Activated gamma-delta T cell treated with Interleukin-2 at 50 U/mL for 16 hours (primary cell): ENCODE data around the gene CTAGE15.
"Not testable (repeated sequence)": the region's sequence is repeated elsewhere in the genome, so short reads cannot be mapped to it uniquely, and the experiment has no call there.

ENCODE experiments used
- DNase-seq: peaks from one replicate; pipeline ENCODE4 v3.0.0-alpha.2; 2020

CTAGE15 gene, protein sequence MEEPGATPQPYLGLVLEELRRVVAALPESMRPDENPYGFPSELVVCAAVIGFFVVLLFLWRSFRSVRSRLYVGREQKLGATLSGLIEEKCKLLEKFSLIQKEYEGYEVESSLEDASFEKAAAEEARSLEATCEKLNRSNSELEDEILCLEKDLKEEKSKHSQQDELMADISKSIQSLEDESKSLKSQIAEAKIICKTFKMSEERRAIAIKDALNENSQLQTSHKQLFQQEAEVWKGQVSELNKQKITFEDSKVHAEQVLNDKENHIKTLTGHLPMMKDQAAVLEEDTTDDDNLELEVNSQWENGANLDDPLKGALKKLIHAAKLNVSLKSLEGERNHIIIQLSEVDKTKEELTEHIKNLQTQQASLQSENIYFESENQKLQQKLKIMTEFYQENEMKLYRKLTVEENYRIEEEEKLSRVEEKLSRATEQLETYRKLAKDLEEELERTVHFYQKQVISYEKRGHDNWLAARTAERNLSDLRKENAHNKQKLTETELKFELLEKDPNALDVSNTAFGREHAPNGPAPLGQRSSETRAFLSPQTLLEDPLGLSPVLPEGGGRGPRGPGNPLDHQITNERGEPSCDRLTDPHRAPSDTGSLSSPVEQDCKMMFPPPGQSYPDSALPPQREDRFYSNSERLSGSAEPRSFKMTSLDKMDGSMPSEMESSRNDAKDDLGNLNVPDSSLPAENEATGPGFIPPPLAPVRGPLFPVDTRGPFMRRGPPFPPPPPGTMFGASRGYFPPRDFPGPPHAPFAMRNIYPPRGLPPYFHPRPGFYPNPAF

DNA sequence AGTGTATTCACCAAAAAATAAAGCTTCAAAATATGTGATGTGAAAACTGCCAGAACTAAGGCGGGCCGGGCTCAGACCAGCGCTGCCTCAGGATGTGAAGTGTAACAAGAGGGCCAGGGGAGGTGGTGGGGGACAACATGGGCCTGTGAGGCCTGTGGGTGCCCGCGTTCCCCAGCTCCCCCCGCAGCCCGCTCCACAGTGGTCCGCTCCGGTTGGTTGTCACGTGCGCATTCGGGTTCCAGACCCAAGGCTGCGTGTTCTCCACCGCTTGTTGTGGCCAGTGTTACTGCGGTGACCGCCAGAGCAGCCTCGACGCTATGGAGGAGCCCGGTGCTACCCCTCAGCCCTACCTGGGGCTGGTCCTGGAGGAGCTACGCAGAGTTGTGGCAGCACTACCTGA, at the start of gene CTAGE15:
CTAGE15 (plus strand) TSS at position 301 of the 400 bp plus-strand sequence; CDS start at position 318, 17 bp downstream.
- not testable (repeated sequence) for DNase-seq

DNA sequence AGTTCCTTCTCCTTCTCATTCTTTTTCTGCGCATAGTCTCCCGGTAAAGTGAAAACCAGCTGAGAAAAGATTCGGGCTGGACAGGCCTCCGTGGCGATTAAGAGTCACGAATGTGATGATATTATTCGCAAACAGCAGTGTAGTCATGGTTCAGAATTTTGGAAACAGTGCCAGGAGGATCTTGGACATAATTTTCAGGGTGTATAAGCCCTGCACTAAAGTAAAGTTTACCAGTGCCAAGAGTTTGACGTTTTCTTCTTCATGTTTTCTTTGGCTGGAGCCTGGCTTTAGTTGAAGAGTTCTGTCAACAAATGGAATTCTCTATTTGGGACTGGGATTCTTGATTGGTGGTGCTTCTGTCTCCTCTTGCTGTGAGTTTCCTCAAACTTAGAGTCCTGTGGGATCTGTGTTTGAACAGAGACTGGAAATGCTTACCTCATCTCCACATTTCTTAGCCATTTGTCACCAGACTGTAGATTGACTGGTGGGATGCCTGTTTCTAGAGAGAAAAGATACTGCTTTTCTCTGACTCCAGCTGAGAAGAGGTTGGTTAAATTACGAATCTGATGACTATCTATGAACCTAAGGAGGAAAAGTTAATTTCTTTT, 49.2 kb upstream of the CTAGE15 start:
- DNase-seq = not testable (repeated sequence)

DNA sequence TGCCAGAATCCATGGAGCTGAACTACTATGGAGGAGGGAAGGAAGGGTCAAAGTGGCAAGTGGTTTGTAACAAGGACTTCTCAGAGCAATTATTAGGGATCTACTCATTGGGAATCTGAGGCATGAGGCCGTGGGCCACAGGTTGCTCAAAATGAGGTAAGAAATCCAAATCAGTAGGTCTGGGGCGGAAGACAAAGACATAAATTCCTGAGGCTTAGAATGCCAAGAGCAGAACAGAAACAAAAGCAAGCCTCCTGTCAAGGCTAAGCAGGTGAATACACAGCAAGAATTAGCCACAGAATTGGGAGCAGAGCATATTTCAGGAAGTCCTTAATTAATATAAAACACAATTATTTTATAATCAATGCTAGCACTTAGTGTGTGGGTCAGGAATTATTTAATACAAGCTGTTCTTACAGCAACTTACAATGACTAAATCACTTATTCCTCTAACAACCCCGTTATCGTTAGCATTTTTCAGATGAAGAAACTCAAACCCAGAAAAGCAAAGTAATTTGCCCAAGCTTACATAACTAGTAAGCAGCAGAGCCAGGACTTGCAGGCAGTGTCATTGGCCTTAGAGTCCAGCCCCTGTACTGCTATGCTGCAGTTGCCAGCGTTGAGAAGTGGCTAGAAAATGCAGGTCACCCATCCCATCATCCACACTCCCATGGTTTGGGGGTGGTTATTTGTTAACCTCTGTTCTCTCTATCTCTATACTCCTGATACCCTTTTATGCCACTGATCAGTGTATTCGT, 40.3 kb upstream of the CTAGE15 start:
- not testable (repeated sequence) for DNase-seq

DNA sequence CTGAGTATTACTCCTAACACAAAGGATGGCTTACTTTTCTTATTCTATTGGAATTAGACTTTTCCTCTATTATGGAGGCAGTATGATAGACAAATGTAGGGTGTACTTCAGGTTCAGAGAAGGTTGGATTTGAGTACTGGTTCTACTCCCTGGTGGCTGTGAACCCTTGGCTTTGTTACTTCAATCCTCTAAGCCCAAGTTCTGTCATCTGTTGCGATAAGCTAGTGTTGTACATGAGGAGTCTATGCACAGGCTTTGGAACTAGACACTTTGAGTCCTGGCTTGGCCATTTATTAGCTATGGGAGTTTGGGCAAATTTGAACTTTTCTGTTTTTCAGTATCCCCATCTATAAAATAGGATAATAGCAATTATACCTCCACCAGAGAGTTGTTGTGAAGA, 39.7 kb upstream of the CTAGE15 start:
- DNase-seq = not testable (repeated sequence)

DNA sequence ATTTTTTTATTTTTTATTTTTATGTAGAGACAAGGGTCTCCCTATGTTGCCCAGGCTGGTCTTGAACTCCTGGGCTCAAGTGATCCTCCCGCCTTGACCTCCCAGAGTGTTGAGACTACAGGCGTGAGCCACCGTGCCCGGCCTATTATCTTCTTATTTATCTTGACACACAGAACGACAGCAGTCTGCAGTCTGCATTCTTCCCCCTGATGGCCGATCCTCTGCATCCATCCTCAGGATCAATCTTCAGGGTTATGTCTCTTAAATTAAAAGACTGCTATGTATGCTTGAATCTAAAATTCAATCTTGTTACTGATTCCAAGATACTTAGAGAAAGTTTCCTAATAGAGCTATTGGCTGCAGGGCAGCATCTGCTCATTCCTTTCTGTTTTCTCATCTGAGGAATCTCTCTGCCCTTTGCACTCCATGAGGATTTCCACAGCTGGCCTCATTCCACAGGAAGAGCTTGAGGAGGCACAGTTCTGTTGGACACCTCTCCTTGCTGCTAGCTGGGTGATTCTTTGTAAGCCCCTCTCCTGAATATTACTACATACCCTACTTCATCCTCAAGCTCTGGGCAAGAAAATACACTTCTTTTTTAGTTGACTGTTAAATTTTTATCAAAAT, 38.3 kb upstream of the CTAGE15 start:
- DNase-seq = not testable (repeated sequence)

- DNase-seq = not testable (repeated sequence)
Observed at GRCh38 chr7:143536443-143536842, 35.2 kb upstream of the CTAGE15 start.

- DNase-seq = not testable (repeated sequence)
Observed at GRCh38 chr7:143543288-143544038, 28.1 kb upstream of the CTAGE15 start.

GRCh38 chr7:143555968-143556367, 15.6 kb upstream of the CTAGE15 start:
- not testable (repeated sequence) for DNase-seq

- DNase-seq = not testable (repeated sequence)
Observed at GRCh38 chr7:143563306-143563705, 8.3 kb upstream of the CTAGE15 start.

DNA sequence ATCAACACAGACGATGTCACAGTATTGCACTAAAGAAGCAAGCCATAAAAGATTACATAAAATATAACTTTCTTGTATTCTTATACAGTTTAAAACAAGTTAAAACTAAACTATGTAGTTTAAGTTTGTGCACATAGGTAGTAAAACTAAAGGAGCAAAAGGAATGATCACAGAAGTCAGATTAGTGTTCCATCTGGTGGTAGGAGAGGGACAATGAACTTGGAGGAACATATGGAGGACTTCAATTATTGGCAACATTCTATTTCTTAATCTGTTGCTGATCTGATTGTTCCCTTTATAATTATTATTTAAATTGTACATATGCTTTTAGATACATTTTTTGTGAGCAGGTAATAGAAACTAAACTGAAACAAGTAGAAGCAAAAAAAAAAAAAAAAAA, 5.6 kb upstream of the CTAGE15 start:
- not testable (repeated sequence) for DNase-seq

DNA sequence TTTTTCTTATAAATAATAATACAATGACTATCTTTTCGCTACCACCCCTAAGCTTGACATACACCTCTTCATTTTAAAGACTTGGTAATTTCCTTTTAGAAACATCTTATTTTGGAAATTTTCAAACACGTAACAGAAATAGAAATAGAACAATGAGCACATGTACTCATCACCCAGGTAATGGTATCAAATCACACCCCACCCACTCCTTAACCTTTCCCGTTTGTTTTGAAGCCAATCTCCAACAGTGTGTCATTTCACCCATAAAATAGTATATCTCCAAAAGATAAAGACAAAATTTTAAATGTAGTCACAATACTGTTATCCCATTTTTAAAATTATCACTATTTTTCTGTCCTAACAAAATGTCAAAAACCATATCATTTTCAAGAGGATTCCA, 16.6 kb downstream of the CTAGE15 start:
- DNase-seq = not testable (repeated sequence)

- not testable (repeated sequence) for DNase-seq
Observed at GRCh38 chr7:143589897-143590296, 18.3 kb downstream of the CTAGE15 start.

DNA sequence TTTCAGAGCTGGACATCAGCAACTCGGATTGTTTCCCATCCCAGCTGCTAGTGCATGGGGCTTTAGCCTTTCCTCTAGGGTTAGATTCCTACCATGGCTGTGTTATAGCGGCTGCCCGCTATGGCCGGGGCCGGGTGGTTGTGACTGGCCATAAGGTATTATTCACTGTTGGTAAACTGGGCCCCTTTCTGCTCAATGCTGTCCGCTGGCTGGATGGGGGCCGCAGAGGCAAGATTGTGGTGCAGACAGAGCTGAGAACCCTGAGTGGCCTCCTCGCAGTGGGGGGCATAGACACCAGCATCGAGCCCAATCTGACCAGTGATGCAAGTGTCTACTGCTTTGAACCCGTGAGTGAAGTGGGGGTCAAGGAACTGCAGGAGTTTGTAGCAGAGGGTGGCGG, 26.5 kb downstream of the CTAGE15 start:
- DNase-seq = not testable (repeated sequence)

- not testable (repeated sequence) for DNase-seq
Observed at GRCh38 chr7:143603549-143603948, 31.9 kb downstream of the CTAGE15 start.

GRCh38 chr7:143606088-143606487, 34.5 kb downstream of the CTAGE15 start:
- not testable (repeated sequence) for DNase-seq

DNA sequence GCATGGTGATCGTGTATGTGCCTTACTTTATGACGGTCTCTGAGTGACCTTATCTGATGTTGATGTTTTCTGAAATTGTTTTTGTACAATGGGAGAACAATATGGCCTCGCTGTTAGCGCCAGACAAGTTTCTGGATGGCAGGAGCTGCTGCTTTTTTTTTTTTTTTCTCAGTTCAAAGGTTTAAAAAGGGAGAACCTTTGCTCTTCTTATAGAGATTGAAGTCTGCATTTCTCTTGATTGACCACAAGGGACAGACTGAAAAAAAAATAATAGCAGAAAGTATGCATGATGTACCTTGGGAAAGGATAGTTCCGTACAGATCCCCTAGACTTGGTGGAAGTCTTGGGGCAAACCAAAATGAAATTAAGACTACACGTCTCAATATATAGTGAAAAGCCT, 43.9 kb downstream of the CTAGE15 start:
- DNase-seq = not testable (repeated sequence)

GRCh38 chr7:143617204-143617603, 45.6 kb downstream of the CTAGE15 start:
- DNase-seq = not testable (repeated sequence)

GRCh38 chr7:143620058-143620457, 48.5 kb downstream of the CTAGE15 start:
- not testable (repeated sequence) for DNase-seq

DNA sequence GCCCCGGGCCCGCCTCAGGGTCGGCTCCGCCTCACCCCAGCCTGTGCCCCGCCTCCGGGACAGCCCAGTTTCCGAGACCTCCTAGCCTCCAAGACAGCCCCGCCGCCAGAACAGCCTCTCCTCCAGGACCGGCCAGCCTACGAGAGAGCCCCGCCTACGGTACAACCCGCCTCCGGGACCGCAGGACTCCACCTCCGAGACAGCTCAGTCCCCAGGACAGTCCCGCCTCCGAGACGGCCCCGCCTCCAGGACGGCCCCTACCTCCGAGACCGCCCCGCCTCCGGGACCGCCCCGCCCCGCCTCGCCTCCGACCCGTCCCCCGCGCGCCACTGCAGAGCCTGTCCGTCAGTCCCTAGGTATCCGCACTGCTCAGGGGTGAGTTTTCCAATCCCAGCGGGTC, 49.0 kb downstream of the CTAGE15 start, which contains the start of gene TCAF2:
TCAF2 (plus strand) TSS at position 329 of the 400 bp plus-strand sequence.
- DNase-seq = peak; percentile 62

DNA sequence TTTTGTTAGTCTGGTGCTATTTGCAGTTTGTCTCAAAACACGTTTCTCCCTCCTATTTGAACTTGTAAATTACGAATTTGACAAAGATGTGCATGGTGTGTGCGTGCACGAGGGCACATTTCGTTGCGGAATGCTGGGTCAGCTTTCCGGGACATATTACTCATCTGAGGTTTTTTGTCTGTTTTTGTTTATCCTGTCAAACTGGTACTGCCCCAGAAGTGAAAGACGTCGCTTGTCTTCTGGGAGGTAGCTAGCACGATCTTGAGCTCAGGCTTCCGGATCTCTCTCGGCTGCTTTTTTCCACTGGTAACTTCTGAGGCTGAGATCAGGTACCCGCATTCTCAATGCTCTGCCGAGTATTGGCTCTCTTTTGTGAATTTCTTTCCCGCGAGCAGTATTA, 49.6 kb downstream of the CTAGE15 start:
- DNase-seq = not testable (repeated sequence)

DNA sequence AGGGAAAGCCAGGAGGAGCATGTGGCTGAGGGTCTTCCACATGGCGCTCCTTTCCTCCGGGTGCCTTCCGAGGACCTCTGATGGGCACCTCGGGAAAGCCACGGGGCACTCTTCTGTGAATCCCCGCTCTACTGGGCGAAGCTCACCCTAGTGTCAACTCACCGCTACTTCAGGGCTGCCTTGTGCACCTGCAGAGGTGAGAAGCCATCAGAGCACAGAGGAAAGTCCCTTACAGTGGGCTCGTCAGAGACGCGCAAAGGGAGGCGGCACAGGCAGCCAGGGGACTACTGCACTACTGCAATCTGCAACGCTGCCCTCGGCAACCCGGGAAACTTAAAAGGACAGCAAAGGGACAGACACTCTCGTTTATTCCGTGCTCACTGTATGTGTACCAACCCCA, 50.5 kb downstream of the CTAGE15 start:
- DNase-seq = not testable (repeated sequence)
